A549 (cell line): Measurements from ENCODE around the gene SCYGR1.

Experiments
- BHLHE40 ChIP-seq: IDR thresholded peaks from 2 replicates; pipeline ENCODE4 v1.6.1; 2012; ENCODE audit warnings: low read depth, low read length, inconsistent platforms
- GATA3 ChIP-seq: IDR thresholded peaks from 2 replicates; pipeline ENCODE4 v1.6.1; 2012; ENCODE audit warnings: borderline replicate concordance
- HOXA7 ChIP-seq: fragments of 250-450 bp; sonication (Bioruptor Pico); IDR thresholded peaks from 2 replicates; pipeline ENCODE4 v1.5.0; 2020; ENCODE audit warnings: mild to moderate bottlenecking, moderate library complexity
- NFE2L2 ChIP-seq: fragments of 150-350 bp; conservative IDR thresholded peaks from 2 replicates; pipeline ENCODE4 v1.6.1; 2014; ENCODE audit warnings: low read length
- NR3C1 ChIP-seq: fragments of >200 bp; sonication (Bioruptor Twin); formaldehyde crosslinking; IDR thresholded peaks from 3 replicates; pipeline ENCODE4 v1.6.1; 2017
- PHF8 ChIP-seq: fragments of 200-600 bp; sonication (generic); IDR thresholded peaks from 2 replicates; pipeline ENCODE4 v1.6.1; 2016; ENCODE audit warnings: low read depth, mild to moderate bottlenecking, antibody characterized with exemption, moderate library complexity, borderline replicate concordance
- POLR2A ChIP-seq: IDR thresholded peaks from 2 replicates; pipeline ENCODE4 v1.6.1; 2012; ENCODE audit warnings: mild to moderate bottlenecking, low read length
- TF ChIP-seq, protein P1 (sequence below): fragments of >200 bp; sonication (Bioruptor Twin); formaldehyde crosslinking; IDR thresholded peaks from 3 replicates; pipeline ENCODE4 v1.5.1; 2016
- TF ChIP-seq, protein P2 (sequence below): fragments of 450-650 bp; IDR thresholded peaks from 2 replicates; pipeline ENCODE4 v1.6.1; 2014; ENCODE audit warnings: antibody characterized with exemption
- TF ChIP-seq, protein P3 (sequence below): fragments of 250-450 bp; sonication (Bioruptor Pico); IDR thresholded peaks from 2 replicates; pipeline ENCODE4 v1.5.0; 2021; ENCODE audit warnings: mild to moderate bottlenecking, moderate library complexity, borderline replicate concordance

DNA sequence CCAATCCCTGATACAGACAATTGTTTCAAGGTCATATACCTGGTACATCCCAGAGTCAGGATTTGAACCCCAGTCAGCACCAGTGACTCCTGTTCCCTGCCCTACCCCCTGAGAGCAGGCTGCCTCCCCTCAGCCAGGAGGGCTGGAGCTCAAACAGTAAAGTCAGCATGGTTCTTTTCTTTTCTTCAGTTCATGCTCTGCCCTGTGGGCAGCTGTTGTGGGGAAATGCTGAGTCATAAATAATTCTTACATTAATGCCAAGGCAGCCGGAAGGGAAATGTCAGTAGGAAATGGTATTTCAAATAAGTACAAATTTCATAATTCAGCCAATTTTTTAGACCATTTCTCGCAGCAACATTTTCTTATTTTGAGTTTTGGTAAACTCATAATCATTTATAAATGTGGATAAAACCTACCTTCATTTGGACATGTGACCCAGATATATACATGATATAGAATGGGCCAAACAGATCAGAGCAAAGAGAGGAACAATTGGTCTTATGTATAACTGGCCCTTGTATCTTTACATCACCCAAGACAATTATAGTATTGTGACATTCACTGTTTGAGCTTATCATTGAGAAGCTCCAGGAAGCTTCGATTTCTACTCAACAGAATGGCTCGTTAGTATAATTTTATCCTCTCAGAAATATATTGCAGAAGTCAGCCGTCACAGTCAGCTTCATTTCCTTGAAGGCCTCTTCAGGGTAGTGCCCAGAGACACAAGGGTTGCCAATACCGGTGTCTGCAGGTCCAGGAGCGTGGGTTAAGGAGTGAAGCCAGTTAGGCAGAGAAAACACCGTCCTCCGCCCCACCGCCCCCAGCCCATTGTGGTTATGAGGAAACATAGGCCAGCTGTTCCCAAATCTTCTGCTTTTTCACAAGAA, 28.0 kb upstream of the SCYGR1 start:
- TF ChIP-seq, protein P1, sequence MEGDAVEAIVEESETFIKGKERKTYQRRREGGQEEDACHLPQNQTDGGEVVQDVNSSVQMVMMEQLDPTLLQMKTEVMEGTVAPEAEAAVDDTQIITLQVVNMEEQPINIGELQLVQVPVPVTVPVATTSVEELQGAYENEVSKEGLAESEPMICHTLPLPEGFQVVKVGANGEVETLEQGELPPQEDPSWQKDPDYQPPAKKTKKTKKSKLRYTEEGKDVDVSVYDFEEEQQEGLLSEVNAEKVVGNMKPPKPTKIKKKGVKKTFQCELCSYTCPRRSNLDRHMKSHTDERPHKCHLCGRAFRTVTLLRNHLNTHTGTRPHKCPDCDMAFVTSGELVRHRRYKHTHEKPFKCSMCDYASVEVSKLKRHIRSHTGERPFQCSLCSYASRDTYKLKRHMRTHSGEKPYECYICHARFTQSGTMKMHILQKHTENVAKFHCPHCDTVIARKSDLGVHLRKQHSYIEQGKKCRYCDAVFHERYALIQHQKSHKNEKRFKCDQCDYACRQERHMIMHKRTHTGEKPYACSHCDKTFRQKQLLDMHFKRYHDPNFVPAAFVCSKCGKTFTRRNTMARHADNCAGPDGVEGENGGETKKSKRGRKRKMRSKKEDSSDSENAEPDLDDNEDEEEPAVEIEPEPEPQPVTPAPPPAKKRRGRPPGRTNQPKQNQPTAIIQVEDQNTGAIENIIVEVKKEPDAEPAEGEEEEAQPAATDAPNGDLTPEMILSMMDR: no peak
- no peak for TF ChIP-seq POLR2A
- TF ChIP-seq HOXA7 (CRISPR knock-in tag): no peak
- TF ChIP-seq, protein P2, sequence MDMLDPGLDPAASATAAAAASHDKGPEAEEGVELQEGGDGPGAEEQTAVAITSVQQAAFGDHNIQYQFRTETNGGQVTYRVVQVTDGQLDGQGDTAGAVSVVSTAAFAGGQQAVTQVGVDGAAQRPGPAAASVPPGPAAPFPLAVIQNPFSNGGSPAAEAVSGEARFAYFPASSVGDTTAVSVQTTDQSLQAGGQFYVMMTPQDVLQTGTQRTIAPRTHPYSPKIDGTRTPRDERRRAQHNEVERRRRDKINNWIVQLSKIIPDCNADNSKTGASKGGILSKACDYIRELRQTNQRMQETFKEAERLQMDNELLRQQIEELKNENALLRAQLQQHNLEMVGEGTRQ: no peak
- peak; percentile 95 for TF ChIP-seq NFE2L2
- TF ChIP-seq NR3C1: no peak
- TF ChIP-seq PHF8: no peak
- TF ChIP-seq GATA3: peak; percentile 19; the same call in 1 of the 2 replicates
- TF ChIP-seq, protein P3, sequence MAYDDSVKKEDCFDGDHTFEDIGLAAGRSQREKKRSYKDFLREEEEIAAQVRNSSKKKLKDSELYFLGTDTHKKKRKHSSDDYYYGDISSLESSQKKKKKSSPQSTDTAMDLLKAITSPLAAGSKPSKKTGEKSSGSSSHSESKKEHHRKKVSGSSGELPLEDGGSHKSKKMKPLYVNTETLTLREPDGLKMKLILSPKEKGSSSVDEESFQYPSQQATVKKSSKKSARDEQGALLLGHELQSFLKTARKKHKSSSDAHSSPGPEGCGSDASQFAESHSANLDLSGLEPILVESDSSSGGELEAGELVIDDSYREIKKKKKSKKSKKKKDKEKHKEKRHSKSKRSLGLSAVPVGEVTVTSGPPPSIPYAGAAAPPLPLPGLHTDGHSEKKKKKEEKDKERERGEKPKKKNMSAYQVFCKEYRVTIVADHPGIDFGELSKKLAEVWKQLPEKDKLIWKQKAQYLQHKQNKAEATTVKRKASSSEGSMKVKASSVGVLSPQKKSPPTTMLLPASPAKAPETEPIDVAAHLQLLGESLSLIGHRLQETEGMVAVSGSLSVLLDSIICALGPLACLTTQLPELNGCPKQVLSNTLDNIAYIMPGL: 0 out of 2 replicates have a peak, but pooled peaks have one; percentile 15
- TF ChIP-seq BHLHE40: no peak
